Activated T-cell treated with anti-CD3 and anti-CD28 coated beads, Interleukin-2, amount 50 U/mL, for 4 hours (primary cell): Measurements from ENCODE around the gene CUTA. TPM values are rescaled to one million over a fixed set of nuclear protein-coding genes. Genes with fewer than 3 reads are reported as not detected.

ENCODE experiments used
- ATAC-seq, 2 donors: fragments of 200-7000 bp; cut with Tn5 transposase; one replicate each; pipeline ENCODE4 v1.10.0; 2021
- DNase-seq: peaks from one replicate; pipeline ENCODE4 v3.0.0-alpha.2; 2020
- H3K27me3 Mint-ChIP-seq: one replicate; pipeline ENCODE4 v1.8.0; 2021; ENCODE audit warnings: low read depth, mixed read lengths
- H3K36me3 Mint-ChIP-seq: one replicate; pipeline ENCODE4 v1.8.0; 2022; ENCODE audit warnings: mixed read lengths; ENCODE audit not compliant: insufficient read depth
- H3K4me1 Mint-ChIP-seq: one replicate; pipeline ENCODE4 v1.8.0; 2021; ENCODE audit warnings: low read depth, mixed read lengths
- H3K4me3 Mint-ChIP-seq: one replicate; pipeline ENCODE4 v1.8.0; 2021; ENCODE audit warnings: mild to moderate bottlenecking, moderate library complexity, mixed read lengths
- H3K9me3 Mint-ChIP-seq: one replicate; pipeline ENCODE4 v1.8.0; 2021; ENCODE audit warnings: mixed read lengths
- total RNA-seq, 3 donors: library from RNA; stranded (reverse); gene quantifications; one replicate each; pipeline ENCODE4 v1.2.1, GENCODE V29; 2021

Gene CUTA
- 10 to 100 TPM; 76.6 to 84.5 (median 79.2) TPM for total RNA-seq

GRCh38 chr6:33417903-33418689, at the start of gene CUTA:
TSS of gene CUTA (minus strand) at chr6:33418107. CDS start at chr6:33418000, 107 bp downstream.
- Mint-ChIP-seq H3K4me3 (peak within 1 kb of the TSS; percentile 93), H3K27me3 (no peaks in the 10 kb centered on the region), H3K4me1 (peaks cover 67% of the 10 kb centered on the region), H3K9me3 (no peaks in the 10 kb centered on the region), H3K36me3 (peaks cover 13% of the 10 kb centered on the region)
- ATAC-seq: peak; percentile 89 to 92
- DNase-seq: peak; percentile 98

GRCh38 chr6:33467091-33467490, 49.2 kb upstream of the CUTA start:
- Mint-ChIP-seq H3K4me1 (no peaks in the 10 kb centered on the region), H3K4me3 (no peak overlapping the region), H3K36me3 (no peaks in the 10 kb centered on the region), H3K9me3 (no peaks in the 10 kb centered on the region), H3K27me3 (peaks cover 2% of the 10 kb centered on the region)
- ATAC-seq (no peak), DNase-seq (no peak)

- DNase-seq: no peak
- no peaks in the 10 kb centered on the region for H3K4me1 Mint-ChIP-seq
- H3K4me3 Mint-ChIP-seq: no peak overlapping the region
- H3K36me3 Mint-ChIP-seq: no peaks in the 10 kb centered on the region
- no peak for ATAC-seq
- peaks cover 2% of the 10 kb centered on the region for H3K27me3 Mint-ChIP-seq
- no peaks in the 10 kb centered on the region for H3K9me3 Mint-ChIP-seq
Observed at GRCh38 chr6:33466075-33466735, 48.3 kb upstream of the CUTA start.

GRCh38 chr6:33459226-33459625, 41.3 kb upstream of the CUTA start:
- ATAC-seq (no peak), DNase-seq (no peak)
- Mint-ChIP-seq H3K36me3 (peaks cover 14% of the 10 kb centered on the region), H3K4me3 (no peak overlapping the region), H3K4me1 (peaks cover 16% of the 10 kb centered on the region), H3K9me3 (no peaks in the 10 kb centered on the region), H3K27me3 (peaks cover 2% of the 10 kb centered on the region)

GRCh38 chr6:33458676-33459075, 40.8 kb upstream of the CUTA start:
- Mint-ChIP-seq H3K9me3 (no peaks in the 10 kb centered on the region), H3K36me3 (peaks cover 14% of the 10 kb centered on the region), H3K27me3 (peaks cover under 1% of the 10 kb centered on the region), H3K4me3 (no peak overlapping the region), H3K4me1 (peaks cover 19% of the 10 kb centered on the region)
- DNase-seq (no peak), ATAC-seq (no peak)

- DNase-seq (no peak), ATAC-seq (no peak)
- no peaks in the 10 kb centered on the region for H3K27me3 Mint-ChIP-seq
- peak overlapping the region; percentile 21 for H3K4me3 Mint-ChIP-seq
- H3K9me3 Mint-ChIP-seq: no peaks in the 10 kb centered on the region
- peaks cover 25% of the 10 kb centered on the region for H3K4me1 Mint-ChIP-seq
- H3K36me3 Mint-ChIP-seq: peaks cover 14% of the 10 kb centered on the region
Observed at GRCh38 chr6:33456156-33456555, 38.2 kb upstream of the CUTA start.

GRCh38 chr6:33455051-33455450, 37.1 kb upstream of the CUTA start:
- Mint-ChIP-seq H3K4me1 (peaks cover 25% of the 10 kb centered on the region), H3K9me3 (no peaks in the 10 kb centered on the region), H3K36me3 (peaks cover 14% of the 10 kb centered on the region), H3K27me3 (no peaks in the 10 kb centered on the region), H3K4me3 (peak overlapping the region; percentile 88)
- no peak for DNase-seq
- ATAC-seq: no peak

- peaks cover 14% of the 10 kb centered on the region for H3K36me3 Mint-ChIP-seq
Observed at GRCh38 chr6:33454009-33454946, 36.4 kb upstream of the CUTA start, which contains the start of gene ZBTB9. TSS of gene ZBTB9 (plus strand) at chr6:33454576. CDS start at chr6:33455101, 525 bp downstream.

GRCh38 chr6:33453393-33454008, 35.6 kb upstream of the CUTA start:
- no peak for ATAC-seq
- no peaks in the 10 kb centered on the region for H3K27me3 Mint-ChIP-seq
- no peaks in the 10 kb centered on the region for H3K9me3 Mint-ChIP-seq
- H3K36me3 Mint-ChIP-seq: peaks cover 18% of the 10 kb centered on the region
- peaks cover 25% of the 10 kb centered on the region for H3K4me1 Mint-ChIP-seq
- DNase-seq: no peak
- H3K4me3 Mint-ChIP-seq: peak overlapping the region; percentile 88

More at GRCh38 chr6:33454009-33454946, 36.4 kb upstream of the CUTA start, which contains the start of gene ZBTB9:
- DNase-seq: peak; percentile 90
- Mint-ChIP-seq H3K27me3 (no peaks in the 10 kb centered on the region), H3K9me3 (no peaks in the 10 kb centered on the region), H3K4me1 (peaks cover 25% of the 10 kb centered on the region), H3K4me3 (peak within 1 kb of the TSS; percentile 88)
- peak; percentile 99 for ATAC-seq

GRCh38 chr6:33452496-33452895, 34.6 kb upstream of the CUTA start:
- H3K4me1 Mint-ChIP-seq: peaks cover 24% of the 10 kb centered on the region
- H3K27me3 Mint-ChIP-seq: no peaks in the 10 kb centered on the region
- ATAC-seq: no peak
- no peak overlapping the region for H3K4me3 Mint-ChIP-seq
- no peak for DNase-seq
- peaks cover 18% of the 10 kb centered on the region for H3K36me3 Mint-ChIP-seq
- no peaks in the 10 kb centered on the region for H3K9me3 Mint-ChIP-seq

GRCh38 chr6:33451606-33452005, 33.7 kb upstream of the CUTA start:
- Mint-ChIP-seq H3K27me3 (no peaks in the 10 kb centered on the region), H3K9me3 (no peaks in the 10 kb centered on the region), H3K36me3 (peaks cover 12% of the 10 kb centered on the region), H3K4me3 (no peak overlapping the region), H3K4me1 (peaks cover 17% of the 10 kb centered on the region)
- no peak for ATAC-seq
- no peak for DNase-seq

GRCh38 chr6:33450434-33450833, 32.5 kb upstream of the CUTA start:
- DNase-seq (no peak), ATAC-seq (no peak)
- H3K9me3 Mint-ChIP-seq: no peaks in the 10 kb centered on the region
- H3K27me3 Mint-ChIP-seq: no peaks in the 10 kb centered on the region
- no peak overlapping the region for H3K4me3 Mint-ChIP-seq
- peaks cover 15% of the 10 kb centered on the region for H3K4me1 Mint-ChIP-seq
- peaks cover 8% of the 10 kb centered on the region for H3K36me3 Mint-ChIP-seq

- H3K4me1 Mint-ChIP-seq: no peaks in the 10 kb centered on the region
- no peaks in the 10 kb centered on the region for H3K27me3 Mint-ChIP-seq
- no peaks in the 10 kb centered on the region for H3K9me3 Mint-ChIP-seq
- H3K36me3 Mint-ChIP-seq: peaks cover 17% of the 10 kb centered on the region
- DNase-seq (no peak), ATAC-seq (no peak)
- H3K4me3 Mint-ChIP-seq: no peak overlapping the region
Observed at GRCh38 chr6:33446356-33446755, 28.4 kb upstream of the CUTA start.
